Left ventricle myocardium inferior (tissue), 1 donor: ENCODE measurements around the gene IFI27L2. TPM values are rescaled to one million over a fixed set of nuclear protein-coding genes. Genes with fewer than 3 reads are reported as not detected.

Source experiments
- DNase-seq: peaks from one replicate; pipeline ENCODE4 v3.0.0-alpha.2; 2020
- H3K27ac ChIP-seq: fragments of 200-600 bp; replicated peaks from 2 replicates; pipeline ENCODE4 v1.8.0; 2021
- H3K27me3 ChIP-seq: fragments of 200-600 bp; 2 replicates; pipeline ENCODE4 v1.8.0; 2021; ENCODE audit warnings: low read depth
- H3K36me3 ChIP-seq: fragments of 200-600 bp; 2 replicates; pipeline ENCODE4 v1.8.0; 2021
- H3K4me1 ChIP-seq: fragments of 200-600 bp; 2 replicates; pipeline ENCODE4 v1.8.0; 2021
- H3K4me3 ChIP-seq: fragments of 200-600 bp; 2 replicates; pipeline ENCODE4 v1.8.0; 2021; ENCODE audit warnings: mild to moderate bottlenecking, moderate library complexity
- H3K9me3 ChIP-seq: fragments of 200-600 bp; replicated peaks from 2 replicates; pipeline ENCODE4 v1.8.0; 2021
- intact Hi-C: fragments of 100-400 bp; cut with micrococcal nuclease; formaldehyde crosslinking; loops from one replicate; pipeline ENCODE4 v1.11.0; 2022
- total RNA-seq: library from RNA; stranded (reverse); fragmentation: NEBNext Ultra II Directional; extraction: Animal tissue kit (Norgen Biotek cat#: 25700); gene quantifications from one replicate; pipeline ENCODE4 v1.2.1, GENCODE V29; 2021
- TF ChIP-seq, protein P1 (sequence below): fragments of 200-600 bp; IDR thresholded peaks from 2 replicates; pipeline ENCODE4 v1.8.0; 2021; ENCODE audit warnings: antibody characterized with exemption, mild to moderate bottlenecking, borderline replicate concordance
- donor health status: DM: no; HTN: yes; CAD: no; lungs with severe emphysema.

IFI27L2 gene
- total RNA-seq, 1 donor from 2014 or later = 56.6 TPM

DNA sequence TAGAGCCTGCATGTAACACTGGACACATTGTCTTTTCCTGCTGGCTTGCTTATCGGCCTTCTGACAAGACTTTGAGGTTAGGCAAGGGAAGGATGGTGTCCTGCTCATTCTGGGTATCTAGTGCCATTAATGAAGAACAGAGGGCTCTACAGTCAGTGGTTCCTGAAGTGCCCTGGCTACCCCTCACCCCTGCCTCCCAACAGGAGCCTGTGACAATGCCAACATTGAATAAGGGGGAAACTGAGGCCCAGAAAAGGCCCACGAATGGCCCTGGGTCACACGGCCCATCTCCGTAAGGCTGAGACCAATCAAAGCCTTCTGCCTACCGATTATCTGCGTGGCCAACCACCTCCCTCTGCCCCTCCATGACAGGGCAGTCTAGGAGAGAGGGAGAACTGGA lies 2.1 kb downstream of the IFI27L2 start:
- H3K4me1 ChIP-seq = peaks cover 17% of the 10 kb centered on the region
- H3K4me3 ChIP-seq = no peak overlapping the region
- H3K27me3 ChIP-seq = no peaks in the 10 kb centered on the region
- intact Hi-C loops = no loop called here
- H3K27ac ChIP-seq = no peak overlapping the region
- no peak for DNase-seq
- TF ChIP-seq, protein P1, sequence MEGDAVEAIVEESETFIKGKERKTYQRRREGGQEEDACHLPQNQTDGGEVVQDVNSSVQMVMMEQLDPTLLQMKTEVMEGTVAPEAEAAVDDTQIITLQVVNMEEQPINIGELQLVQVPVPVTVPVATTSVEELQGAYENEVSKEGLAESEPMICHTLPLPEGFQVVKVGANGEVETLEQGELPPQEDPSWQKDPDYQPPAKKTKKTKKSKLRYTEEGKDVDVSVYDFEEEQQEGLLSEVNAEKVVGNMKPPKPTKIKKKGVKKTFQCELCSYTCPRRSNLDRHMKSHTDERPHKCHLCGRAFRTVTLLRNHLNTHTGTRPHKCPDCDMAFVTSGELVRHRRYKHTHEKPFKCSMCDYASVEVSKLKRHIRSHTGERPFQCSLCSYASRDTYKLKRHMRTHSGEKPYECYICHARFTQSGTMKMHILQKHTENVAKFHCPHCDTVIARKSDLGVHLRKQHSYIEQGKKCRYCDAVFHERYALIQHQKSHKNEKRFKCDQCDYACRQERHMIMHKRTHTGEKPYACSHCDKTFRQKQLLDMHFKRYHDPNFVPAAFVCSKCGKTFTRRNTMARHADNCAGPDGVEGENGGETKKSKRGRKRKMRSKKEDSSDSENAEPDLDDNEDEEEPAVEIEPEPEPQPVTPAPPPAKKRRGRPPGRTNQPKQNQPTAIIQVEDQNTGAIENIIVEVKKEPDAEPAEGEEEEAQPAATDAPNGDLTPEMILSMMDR = no peak
- H3K36me3 ChIP-seq = no peaks in the 10 kb centered on the region
- no peaks in the 10 kb centered on the region for H3K9me3 ChIP-seq

DNA sequence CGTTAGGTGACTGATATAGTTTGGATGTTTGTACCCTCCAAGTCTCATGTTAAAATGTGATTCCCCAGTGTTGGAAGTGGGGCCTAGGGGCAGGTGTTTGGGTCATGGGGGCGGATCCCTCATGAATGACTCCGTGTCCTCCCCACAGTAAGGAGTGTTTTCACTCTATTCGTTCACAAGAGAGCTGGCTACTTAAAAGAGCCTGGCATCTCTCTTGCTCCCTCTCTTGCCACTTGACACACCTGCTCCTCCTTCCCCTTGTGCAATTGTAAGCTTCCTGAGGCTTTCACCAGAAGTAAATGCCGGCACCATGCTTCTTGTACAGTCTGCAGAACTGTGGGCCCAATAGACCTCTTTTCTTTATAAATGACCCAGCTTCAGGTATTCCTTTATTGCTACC lies 2.6 kb downstream of the IFI27L2 start:
- Histone ChIP-seq H3K27me3 (no peaks in the 10 kb centered on the region), H3K27ac (no peak overlapping the region), H3K4me1 (peaks cover 17% of the 10 kb centered on the region), H3K36me3 (no peaks in the 10 kb centered on the region), H3K9me3 (no peaks in the 10 kb centered on the region), H3K4me3 (no peak overlapping the region)
- intact Hi-C loops = no loop called here
- no peak for DNase-seq
- TF ChIP-seq, protein P1 = no peak

DNA sequence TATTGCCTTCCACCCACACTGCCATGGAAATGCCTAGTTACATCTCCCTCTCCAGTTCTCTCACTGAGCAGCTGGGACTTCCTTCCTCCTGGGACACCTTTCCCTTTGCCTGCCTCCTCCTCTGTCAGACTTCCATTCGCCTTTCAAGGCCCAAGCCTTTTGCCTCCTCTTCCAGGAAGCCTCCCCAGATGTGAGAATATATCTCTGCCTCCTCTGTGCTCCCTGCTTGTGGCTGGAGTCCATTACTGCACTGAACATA lies 3.1 kb downstream of the IFI27L2 start:
- no peaks in the 10 kb centered on the region for H3K9me3 ChIP-seq
- TF ChIP-seq, protein P1 = no peak
- intact Hi-C loops = no loop called here
- H3K27ac ChIP-seq = no peak overlapping the region
- DNase-seq = no peak
- H3K36me3 ChIP-seq = no peaks in the 10 kb centered on the region
- no peaks in the 10 kb centered on the region for H3K27me3 ChIP-seq
- no peak overlapping the region for H3K4me3 ChIP-seq
- peaks cover 17% of the 10 kb centered on the region for H3K4me1 ChIP-seq

DNA sequence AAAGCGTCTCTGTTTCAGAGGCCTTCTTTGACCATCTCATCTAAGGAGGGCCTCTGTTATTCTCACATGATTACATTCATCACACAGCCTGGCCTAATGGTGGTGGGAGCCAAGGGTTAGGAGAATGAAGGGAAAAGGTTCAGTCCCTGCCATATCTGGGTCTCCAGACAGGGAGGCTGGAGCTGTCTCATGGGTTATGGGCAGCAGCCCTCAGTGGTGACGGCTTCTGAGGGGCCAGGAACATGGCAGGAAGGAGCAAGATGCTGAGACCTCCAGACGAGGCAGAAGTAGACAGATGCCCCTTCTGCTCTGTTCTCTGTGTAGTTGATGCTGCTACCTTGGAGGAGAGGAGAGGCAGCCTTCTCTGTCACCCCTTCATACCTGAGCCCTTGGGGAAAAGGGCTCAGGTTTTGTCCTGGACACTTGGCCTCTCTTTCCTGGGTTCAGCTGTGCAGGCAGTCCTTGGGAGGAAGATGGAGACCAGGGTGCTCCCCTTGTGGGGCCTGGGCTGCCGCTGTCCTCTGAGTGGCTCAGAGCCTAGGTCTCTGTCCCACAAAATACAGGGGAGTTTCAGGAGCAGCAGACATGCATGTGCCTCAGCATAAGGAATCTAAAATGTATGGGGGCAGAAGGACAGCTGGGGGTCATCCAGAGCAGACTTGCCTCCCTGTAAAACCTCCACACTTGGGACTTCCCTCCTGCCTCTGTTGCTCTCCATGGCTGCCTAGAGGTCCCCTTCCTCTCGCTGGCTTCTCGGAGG lies 3.6 kb downstream of the IFI27L2 start:
- Histone ChIP-seq H3K36me3 (no peaks in the 10 kb centered on the region), H3K9me3 (peaks cover 2% of the 10 kb centered on the region), H3K4me1 (peaks cover 17% of the 10 kb centered on the region), H3K27ac (no peak overlapping the region), H3K27me3 (no peaks in the 10 kb centered on the region), H3K4me3 (no peak overlapping the region)
- intact Hi-C loops = no loop called here
- no peak for DNase-seq
- TF ChIP-seq, protein P1 = no peak

DNA sequence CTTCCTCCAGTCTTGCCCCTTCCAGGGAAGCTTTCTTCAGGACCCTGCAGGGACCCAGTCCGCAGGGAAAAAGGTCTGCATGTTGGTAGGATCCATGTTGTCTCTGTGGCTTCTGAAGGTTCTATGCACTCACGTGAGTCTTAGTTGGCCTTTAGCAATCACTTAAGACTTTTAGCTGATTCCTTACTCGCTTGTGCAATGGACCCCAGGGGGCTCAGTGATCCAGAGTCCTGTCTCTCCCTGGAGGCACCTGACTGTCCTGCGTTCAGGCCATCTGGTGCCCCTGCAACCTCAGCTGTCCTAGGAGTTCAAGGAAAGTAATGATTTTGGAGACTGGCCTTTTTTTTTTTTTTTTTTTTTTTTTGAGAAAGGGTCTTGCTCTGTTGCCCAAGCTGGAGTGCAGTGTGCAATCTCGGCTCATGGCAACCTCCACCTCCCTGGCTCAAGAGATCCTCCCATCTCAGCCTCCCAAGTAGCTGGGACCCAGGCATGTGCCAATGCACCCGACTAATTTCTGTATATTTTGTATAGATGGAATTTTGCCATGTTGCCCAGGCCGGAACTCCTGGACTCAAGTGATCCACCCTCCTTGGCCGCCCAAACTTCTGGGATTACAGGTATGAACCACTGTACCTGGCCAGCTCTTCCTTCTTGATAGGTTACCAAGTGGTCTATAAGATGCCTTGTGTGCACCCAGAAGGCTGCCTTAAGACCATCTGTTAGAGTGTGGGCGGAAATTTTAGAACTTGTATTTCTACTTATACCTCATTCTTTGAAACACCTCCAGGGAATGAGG lies 4.6 kb downstream of the IFI27L2 start:
- H3K9me3 ChIP-seq = peaks cover 13% of the 10 kb centered on the region
- H3K27ac ChIP-seq = no peak overlapping the region
- no peaks in the 10 kb centered on the region for H3K36me3 ChIP-seq
- no peak for DNase-seq
- intact Hi-C loops = no loop called here
- no peak overlapping the region for H3K4me3 ChIP-seq
- peaks cover 9% of the 10 kb centered on the region for H3K4me1 ChIP-seq
- H3K27me3 ChIP-seq = no peaks in the 10 kb centered on the region
- TF ChIP-seq, protein P1 = no peak
